ENCODE data around the gene GID8.
"Not testable (repeated sequence)": the region's sequence is repeated elsewhere in the genome, so short reads cannot be mapped to it uniquely, and the experiment has no call there.

The GID8 gene

DNA sequence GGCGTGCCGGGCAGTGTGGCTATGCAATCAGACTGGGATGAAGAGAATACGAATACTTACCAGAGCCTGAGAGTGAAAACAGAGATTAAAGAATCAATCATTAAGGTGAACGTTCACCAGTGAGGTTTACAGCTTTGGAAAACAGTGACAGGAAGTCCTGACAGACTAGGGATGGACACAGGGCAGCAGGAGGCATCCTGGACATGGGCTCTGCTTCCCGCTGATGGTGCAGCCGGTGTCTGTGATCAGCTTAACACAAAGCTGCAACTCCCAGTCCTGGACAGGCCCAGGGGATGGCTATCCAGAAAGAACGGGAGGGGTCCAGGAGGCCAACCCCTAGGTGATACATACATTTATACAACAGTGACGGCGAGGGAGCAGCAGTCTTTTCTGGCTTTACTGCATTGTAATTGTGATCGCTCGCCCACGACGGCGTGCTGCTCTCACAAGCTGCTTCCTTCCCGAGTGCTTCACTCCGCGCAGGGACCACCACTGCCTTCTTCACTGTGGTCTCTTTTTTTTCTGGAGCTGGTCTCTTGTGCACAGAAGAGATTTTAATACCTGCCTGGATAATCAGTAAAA is 32.3 kb upstream of the GID8 start:
- no peak for DNase-seq

DNA sequence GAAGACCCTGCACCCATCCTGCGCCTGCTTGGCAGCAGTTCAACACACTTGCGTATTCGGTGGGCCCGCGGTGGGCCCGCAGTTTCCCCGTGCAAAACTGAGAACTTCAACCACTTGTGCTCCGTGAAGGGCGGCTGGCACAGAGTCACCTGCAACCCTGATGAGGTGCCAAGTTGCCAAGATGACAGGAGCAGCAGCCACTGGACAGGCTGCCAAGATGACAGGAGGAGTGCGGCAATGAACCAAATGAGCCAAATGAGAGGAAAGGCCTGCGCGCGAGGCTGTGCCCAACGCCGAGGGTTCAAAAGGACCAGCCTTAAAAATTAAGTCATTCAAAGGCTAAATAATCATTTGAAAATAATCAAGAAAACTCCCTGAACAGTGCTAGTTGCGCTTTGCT is 31.7 kb upstream of the GID8 start:
- DNase-seq: no peak

DNA sequence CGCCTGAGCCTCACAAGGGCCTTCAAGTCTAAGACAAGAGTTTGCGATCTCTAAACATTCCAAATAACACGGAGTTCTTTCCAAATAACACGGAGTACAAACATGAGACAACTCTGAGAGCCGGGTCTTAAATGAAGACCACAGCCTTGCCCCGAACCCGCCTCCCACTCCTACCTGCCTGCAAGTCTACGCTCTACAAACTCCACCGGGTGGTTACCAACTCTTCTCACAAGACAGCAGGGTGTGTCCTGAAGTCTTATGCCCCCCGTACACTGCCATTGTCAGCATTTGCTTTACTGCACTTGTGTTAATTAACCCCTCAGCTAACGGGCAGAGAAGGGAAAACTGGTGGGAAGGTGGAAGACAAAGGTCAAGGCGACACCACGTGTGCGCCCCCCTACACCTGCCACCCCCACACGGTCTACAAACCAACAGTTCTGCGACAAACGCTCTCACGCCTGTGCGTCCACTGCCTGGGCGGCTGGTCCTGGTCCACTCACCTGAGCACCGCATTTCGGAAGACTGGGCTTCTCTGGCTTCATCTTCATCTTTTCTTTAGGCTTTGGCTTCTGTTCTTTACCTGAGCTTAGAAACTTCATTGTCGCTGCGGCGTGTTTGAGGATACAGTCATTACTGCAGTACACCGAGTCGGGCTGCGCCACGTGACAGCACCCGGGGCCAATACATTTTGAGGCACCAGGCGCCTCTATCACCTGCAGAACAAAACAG is 31.1 kb upstream of the GID8 start:
- no peak for DNase-seq

DNA sequence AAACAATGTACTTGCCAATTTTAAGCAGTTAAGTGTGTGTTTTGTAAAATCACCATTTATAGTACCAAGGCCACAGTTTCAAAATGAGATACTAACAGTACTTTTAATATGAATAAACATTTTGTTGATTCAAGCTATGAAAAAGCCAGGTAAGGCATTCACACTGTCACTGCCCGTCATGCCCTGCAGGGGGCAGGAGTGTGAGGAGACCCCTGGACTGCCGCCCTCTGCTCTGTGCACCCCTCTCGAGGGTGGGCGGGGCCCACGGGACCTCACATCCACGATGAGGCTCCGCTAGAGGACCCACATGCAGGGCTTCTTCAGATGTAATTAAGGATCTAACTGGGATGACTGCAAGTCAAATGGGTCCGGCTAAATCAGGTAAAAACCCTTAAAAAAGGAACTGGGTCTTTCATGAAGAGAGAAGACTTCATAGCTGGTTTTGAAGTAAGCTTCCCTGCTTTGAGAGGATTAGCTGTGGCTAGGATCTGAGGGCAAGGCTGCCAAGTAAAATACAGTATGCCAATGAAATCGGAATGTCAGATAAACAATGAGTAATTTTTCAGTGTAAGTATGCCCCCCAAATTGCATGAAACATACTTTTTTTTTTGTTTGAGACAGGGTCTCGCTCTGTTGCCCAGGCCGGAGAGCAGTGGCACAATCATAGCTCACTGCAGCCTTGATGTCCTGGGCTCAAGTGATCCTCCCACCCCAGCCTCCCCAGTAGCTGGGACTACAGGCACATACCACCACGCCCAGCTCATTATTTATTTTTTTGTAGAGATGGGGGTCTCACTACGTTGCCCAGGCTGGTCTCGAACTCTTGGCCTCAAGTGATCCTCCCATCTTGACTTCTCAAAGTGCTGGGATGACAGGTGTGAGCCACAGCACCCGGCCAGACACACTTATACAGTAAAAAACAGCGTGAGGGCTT is 30.3 kb upstream of the GID8 start:
- DNase-seq: no peak

DNA sequence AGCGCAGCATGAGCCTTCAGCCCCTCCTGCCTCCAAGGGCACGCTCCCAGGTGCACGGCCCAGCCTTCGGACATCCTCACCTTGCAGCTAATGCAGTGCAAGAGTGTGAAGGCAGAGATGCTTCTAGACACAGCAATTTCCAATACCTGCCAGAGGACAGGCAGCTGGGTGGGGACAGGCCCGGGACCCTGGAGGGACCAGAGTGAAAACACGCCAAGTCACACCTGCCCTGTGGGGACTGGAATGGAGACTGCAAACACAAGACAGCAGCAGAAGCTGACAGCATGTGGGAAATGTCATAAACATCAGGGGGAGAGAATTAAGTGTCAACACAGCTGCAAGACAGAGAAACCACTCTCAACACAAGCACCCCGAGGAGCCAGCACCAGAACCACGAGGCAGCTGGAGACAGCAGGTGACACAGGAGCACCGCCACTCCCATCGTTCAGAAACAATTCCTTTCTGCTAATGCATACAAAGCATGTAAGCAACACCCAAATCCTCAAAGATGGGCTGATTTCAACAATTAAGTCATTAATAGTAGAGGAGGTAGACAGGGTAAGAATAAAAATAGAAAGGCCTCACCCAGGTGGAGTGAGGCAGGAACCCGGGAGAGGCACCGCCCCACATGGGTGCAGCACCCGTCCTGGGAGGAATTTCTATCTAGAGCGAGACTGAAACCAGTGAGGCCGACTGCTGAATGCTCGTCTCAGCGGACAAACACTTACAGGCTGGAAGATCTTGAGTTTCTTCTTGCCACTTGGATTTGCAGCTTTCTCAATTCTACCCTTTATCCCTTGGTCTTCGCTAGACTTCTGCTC is 28.8 kb upstream of the GID8 start:
- DNase-seq: no peak

DNA sequence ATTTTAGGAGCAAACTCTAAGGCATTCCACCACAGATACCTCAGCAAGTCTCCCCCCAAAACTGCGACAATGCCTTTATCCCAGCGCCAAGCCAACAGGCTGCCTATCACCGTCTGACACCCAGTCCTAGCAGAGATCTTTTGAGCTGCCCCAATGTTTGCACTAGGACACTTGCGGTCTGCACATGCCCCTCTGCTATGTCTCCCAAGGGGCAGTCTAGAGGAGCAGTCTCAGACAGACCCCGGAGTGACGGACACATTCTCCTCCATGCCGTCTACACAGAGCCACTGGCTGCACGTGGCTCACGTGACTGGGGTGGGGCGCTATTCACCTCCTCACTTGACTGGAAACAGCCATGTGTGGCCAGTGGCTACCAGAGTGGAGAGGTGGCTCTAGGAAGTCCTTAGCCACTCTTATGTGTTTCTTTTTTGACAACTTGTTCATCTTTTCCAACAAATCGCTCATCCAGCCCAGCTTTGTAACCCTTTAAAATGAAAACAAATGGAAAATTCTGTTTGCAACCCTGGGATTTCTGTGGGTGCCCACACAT is 27.7 kb upstream of the GID8 start:
- no peak for DNase-seq

DNA sequence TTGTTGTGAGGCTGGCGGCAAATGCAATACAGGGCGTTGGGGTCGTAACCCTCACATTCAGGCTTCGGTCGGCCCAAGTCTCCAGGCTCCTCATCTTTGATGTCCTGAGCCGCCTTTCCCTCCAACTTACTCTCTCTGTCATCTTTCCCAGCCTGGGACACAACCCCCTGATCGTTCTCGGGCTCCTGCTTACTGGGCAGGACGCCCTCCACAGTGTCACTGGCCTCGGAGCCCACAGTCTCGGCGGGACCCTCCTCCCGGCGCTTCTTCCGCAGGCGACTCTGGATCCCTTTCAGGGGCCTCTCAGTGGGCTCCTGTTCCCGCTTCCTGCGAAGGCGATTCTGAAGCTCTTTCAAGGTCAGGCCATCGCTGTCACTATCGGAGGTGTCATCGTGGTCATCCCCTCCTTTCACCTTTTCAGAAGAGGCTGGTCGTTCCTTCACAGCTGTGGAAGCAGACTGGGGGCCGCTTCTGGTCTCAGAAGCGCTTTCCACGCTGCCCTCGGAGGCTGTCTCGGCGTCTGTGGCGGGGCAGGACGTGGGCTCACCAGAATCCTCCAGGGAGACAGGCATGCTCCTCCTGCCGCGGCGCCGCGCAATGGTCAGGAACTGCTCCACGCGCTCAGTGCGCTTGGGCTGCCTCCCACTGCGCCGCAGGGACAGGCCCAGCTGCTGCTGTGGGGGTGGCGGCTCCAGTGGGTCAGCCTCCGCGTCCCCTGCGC is 27.0 kb upstream of the GID8 start:
- DNase-seq: no peak

DNA sequence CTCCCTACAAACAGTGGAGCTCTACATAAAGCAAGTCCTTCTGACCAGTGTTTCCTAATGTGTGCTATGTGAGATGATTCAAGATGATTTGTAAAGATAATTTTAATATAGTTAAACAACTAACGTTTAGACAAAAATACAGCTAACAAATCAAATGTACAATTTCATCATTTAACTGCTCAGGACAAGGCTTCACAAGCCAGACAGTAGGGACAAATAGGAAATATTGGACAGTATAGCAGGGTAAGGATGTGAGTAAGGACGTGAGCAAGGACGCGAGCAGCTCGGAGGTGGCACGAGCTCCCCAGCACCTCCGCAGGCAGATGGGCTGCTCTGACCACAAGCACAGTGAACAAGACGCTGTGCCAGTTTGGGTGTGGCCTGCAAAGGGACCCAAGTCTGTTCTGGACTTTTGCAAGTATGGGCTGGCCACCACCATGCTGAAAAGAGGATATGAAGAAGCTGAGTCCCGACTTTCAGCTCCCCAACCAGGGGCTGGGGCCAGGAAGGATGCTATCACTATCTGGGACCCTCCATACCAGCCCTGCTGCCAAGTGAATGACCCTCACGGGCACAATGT is 26.2 kb upstream of the GID8 start:
- DNase-seq: no peak

DNA sequence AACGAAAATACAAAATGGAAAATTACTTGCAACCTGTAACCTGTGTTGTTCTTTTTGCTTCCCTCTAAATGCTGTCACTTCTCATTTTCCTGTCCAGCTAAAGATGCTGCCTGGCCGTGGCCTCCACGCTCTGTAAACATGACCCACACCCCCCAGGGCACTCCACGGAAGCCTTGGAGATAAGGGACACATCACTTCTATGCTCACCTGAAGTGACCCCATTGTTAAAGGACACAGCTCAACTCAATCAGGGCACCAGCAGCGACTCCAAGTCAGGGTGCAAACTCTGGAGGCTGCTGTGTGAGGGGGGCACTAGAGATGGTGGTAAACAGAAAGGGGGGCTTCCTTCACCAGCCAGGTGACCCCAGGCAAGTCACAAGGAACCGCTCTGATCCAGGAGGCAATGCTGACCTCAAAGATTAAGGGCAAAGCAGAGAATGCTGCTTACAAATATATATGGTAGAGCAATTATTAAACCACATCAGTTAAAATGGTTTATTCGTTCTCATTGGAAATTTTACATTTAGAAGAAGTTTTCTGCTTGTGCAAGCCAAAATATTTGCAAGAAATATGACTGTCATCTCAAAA is 24.8 kb upstream of the GID8 start:
- no peak for DNase-seq

DNA sequence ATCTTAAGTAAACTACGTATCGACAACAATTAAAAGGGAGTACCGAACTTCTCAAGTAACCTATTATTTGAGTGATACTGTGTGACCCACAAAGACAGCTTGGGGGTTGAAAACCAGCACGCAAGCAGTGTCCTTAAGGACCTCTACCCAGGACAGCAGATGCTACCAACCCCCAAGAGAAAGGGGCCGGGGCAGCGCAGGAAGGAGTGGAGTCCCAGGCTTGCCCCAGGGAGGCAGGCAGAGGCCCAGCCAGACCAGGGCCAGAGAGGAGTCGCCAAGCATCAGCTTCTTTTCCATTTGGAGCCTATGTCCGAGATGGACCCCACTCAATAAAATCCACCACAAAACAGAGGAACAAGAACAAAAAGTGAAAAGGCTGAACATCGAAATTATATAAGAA is 23.5 kb upstream of the GID8 start:
- DNase-seq: no peak

DNA sequence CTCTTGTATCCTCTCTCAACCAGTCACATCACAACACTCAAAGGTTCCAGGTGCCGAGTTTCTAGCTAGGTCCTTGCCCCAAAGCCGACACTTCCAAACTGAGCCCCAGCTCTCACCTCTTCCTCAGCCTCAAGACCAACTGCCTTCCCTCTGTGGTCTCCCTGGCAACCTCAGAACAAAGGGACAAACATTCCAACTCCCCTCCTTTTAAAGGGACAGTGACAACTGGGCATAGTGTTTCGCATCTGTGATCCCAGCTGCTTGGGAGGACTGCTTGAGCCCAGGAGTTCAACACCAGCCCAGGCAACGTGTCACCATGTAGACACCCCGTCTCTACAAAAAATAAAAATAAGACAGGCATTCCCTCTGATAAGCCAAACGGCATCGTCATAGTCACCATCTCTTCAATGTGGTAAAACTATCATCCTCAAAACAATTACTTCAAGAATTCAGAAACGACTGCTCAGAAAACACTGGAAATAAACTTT is 22.9 kb upstream of the GID8 start:
- peak; percentile 84 for DNase-seq

DNA sequence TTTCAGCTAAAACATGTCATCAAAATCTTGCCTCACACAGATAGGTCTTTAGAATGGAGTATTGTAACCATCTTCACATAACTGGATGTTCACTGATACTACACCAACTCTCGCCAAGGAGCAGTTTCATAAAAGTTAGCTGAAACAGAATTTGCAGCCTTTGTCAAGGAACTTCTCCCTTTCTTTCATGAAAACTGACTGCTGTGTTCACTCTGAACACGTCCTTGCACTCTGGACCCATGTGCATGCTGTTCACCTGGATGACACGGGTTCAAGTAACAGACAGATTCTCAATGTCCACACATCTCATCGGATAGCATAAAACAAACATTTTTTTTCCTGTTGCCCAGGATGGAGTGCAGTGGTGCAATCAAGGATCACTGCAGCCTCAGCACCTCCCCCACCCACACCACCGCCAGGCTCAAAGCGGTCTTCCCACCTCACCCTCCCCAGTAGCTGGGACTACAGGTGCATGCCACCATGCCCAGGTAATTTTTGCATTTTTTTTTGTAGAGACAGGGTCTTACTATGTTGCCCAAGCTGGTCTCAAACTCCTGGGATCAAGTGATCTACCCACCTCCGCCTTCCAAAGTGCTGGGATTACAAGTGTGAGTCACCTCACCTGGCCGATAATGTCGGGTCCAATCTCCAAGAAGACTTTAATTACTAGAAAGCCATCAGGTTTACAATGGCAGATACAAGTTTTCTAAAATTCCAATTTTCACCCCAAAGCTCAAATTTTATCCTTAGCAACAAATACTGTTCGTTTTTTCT is 21.1 kb upstream of the GID8 start:
- DNase-seq: no peak

DNA sequence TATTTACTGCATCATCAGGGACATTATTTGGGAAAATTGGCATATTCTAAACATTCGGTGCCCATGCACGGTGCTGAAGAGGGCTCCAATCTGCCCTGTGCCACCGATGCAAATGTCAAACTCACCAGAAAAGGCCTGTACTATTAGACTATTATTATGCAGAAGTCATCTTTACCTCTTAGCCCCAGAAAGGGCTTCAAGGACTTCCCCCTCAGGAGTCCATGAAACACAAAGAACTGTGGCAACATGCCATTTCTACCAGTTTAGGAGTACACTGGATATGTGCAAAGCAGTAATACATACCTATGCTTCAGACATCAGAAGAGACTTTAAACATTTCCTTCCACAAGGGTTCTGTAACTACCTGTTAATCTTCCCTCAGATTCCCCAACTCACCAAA is 20.2 kb upstream of the GID8 start:
- no peak for DNase-seq

DNA sequence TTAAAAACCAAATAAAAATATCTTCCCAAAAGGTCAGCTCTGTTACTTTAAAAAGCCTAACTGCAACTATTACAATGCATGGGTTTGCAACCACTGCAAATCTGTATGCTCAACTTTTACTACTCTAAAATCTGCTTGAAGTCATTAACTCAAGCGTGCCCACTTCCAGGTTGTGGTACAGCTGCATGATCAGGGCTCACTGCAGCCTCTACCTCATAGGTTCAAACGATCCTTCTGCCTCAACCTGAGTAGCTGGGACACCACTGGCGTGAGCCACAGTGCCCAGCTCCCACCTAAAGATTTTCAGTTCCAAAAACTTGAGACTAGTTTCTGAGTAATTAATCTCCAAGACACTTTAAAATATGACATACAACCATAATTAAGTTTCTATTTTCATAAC is 19.8 kb upstream of the GID8 start:
- DNase-seq: no peak

DNA sequence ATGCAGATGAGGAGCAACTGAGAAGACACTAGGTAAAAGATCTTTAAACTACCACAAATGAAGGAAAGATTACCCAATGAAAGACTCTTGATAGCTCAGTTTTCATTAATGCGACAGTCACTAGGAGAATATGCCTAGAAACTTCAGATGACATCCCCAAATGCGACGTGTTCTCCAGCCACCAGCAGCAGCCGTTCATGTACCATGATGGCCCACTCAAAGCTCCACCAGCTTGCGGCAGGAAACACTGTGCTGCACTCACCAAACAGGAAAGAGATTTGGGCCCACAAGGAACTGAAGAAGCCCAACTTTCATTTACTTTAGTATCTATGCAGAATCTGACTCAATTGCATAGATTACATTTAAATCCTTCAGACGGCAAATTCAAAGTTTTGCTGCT is 19.1 kb upstream of the GID8 start:
- no peak for DNase-seq

DNA sequence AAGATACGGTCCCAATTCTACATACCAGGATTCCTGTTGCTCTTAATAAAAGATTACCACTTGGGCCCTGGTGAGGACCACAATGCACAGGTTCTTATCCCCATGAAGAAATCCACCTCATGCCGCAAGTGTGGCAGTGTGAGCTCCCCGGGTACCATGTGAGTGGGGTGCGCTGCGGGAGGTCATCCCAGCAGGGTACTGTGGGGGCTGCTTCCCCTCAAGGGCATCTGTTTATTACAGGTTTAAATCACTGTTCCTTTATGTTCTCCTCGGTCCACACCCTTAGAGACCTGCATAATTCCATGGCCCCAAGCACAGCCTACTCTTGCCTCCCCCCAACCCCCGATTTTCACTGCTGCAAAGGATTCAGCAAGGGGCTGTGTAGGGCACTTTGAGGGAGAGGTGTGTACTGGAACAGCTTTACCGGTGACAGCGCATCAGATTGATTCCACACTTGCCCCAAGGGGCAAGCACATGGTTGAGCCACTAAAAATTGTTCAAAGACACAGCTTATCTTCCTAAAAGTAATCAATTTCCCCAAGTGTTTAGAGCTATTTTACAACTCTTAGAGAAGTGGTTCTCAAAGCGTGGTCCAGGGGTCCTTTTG is 17.8 kb upstream of the GID8 start:
- DNase-seq: no peak

DNA sequence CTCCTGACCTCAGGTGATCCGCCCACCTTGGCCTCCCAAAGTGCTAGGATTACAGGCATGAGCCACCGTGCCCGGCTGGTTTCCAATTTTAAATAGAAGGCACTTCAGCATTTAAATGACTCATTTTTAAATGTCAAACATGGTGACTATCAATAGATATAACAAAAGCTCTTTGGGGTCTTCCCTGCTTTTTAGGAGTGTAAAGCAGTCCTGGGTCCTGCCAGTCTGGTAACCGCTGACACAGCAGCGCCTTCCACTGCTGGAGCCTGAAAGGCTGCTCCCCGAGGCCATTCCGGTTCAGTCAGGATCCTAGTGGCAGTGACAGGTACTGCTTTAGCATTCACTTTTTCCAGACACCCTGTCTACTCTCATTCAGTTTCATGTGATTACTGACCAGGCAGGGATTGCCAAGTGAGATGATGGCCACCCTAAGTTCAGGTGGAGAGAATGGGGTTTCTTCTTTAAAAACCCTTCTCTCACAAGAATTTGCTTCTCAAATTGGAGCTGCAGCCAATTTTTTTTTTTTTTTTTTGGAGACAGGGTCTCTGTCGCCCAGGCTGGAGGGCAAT is 16.7 kb upstream of the GID8 start:
- peak; percentile 59 for DNase-seq

DNA sequence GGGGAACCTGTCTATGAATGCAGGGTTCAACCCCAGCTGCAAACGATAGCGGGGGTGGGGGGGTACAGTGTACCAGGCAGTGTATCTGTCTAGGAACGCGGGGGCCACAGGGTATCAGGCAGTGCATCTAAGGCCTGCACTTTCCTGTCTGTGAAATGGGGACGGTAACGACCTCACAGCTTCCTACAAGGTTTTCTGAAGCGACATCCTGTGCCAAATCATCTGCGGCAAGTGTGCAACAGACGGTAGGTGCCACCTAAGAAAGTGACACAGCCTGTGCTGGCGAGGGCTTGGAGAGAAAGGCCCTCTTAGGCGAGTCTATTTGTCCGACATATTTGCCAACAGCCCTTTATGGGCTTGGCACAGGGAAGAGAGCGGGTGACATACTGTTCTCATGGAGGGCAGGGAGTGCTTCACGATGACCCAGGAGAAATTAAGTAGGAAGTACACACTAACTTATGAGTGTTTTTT is 15.5 kb upstream of the GID8 start:
- no peak for DNase-seq

DNA sequence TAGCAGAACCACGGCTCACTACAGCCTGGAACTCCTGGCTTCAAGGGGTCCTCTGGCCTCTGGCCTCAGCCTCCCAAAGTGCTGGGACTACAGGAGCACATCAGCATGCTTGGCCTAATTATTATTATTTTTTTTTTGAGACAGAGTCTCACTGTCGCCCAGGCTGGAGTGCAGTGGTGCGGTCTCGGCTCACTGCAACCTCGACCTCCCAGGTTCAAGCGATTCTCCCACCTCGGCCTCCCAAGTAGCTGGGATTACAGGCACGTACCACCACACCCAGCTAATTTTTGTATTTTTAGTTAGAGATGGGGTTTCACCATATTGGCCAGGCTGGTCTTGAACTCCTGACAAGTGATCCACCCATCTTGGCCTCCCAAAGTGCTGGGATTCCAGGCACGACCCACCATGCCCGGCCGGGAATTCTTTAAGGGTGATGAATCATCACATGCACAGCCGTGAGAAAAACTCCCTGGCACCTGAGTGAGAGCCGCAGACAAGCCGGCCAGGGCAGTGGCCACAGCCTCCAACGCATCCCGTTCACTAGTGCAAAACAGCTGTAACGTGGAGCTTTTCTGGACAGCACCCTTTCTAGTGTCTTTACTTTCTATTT is 14.8 kb upstream of the GID8 start:
- not testable (repeated sequence) for DNase-seq

Data from retina (tissue), 1 donor.